Measurements from ENCODE around the gene GALNT10.

- TF ChIP-seq CTCF (IDR thresholded peaks at IDR 0.05) (no peak), EZH2phosphoT487 (IDR thresholded peaks at IDR 0.05) (no peak)
Observed at GRCh38 chr5:154316223-154316935, 125.8 kb downstream of the GALNT10 start.
